ENCODE measurements around the gene PPM1L.

DNA sequence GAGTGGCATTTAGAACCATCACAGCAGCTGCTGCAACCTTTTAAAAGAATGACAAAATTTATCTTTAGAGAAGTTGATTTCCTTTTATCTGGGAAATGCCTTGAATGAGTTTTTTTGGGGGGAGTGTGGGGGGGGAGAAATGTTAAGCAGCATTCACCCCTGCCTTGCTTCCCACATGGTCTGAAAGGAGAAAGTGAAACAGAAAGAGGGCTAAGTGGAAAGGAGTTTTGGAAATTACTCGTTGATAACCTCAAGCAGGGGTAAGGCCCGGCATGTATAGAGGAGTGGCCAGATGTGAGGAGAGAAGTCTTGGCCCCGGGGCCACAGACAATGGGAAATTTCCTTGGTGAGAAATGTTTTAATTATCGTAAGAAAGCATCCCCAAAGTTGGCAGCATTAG is 325.6 kb downstream of the PPM1L start:
- no peak for TF ChIP-seq YBX1 (IDR thresholded peaks at IDR 0.05)
- TF ChIP-seq RAD21 (IDR thresholded peaks at IDR 0.05; ENCODE audit: insufficient read depth, low read depth, low read length), result no peak
- TF ChIP-seq, protein P1, sequence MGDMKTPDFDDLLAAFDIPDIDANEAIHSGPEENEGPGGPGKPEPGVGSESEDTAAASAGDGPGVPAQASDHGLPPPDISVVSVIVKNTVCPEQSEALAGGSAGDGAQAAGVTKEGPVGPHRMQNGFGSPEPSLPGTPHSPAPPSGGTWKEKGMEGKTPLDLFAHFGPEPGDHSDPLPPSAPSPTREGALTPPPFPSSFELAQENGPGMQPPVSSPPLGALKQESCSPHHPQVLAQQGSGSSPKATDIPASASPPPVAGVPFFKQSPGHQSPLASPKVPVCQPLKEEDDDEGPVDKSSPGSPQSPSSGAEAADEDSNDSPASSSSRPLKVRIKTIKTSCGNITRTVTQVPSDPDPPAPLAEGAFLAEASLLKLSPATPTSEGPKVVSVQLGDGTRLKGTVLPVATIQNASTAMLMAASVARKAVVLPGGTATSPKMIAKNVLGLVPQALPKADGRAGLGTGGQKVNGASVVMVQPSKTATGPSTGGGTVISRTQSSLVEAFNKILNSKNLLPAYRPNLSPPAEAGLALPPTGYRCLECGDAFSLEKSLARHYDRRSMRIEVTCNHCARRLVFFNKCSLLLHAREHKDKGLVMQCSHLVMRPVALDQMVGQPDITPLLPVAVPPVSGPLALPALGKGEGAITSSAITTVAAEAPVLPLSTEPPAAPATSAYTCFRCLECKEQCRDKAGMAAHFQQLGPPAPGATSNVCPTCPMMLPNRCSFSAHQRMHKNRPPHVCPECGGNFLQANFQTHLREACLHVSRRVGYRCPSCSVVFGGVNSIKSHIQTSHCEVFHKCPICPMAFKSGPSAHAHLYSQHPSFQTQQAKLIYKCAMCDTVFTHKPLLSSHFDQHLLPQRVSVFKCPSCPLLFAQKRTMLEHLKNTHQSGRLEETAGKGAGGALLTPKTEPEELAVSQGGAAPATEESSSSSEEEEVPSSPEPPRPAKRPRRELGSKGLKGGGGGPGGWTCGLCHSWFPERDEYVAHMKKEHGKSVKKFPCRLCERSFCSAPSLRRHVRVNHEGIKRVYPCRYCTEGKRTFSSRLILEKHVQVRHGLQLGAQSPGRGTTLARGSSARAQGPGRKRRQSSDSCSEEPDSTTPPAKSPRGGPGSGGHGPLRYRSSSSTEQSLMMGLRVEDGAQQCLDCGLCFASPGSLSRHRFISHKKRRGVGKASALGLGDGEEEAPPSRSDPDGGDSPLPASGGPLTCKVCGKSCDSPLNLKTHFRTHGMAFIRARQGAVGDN (IDR thresholded peaks at IDR 0.05), result no peak
- TF ChIP-seq, protein P2, sequence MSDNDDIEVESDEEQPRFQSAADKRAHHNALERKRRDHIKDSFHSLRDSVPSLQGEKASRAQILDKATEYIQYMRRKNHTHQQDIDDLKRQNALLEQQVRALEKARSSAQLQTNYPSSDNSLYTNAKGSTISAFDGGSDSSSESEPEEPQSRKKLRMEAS (IDR thresholded peaks at IDR 0.05; ENCODE audit: low read depth, low read length), result no peak
- no peak for TF ChIP-seq NRF1 (conservative IDR thresholded peaks at IDR 0.05; ENCODE audit: low read depth, low read length)
- TF ChIP-seq, protein P3, sequence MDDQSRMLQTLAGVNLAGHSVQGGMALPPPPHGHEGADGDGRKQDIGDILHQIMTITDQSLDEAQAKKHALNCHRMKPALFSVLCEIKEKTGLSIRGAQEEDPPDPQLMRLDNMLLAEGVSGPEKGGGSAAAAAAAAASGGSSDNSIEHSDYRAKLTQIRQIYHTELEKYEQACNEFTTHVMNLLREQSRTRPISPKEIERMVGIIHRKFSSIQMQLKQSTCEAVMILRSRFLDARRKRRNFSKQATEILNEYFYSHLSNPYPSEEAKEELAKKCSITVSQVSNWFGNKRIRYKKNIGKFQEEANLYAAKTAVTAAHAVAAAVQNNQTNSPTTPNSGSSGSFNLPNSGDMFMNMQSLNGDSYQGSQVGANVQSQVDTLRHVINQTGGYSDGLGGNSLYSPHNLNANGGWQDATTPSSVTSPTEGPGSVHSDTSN (IDR thresholded peaks at IDR 0.05; ENCODE audit: insufficient replicate concordance, low read depth, low read length), result no peak
- no peak for TF ChIP-seq FOXM1 (IDR thresholded peaks at IDR 0.05; ENCODE audit: low read depth, low read length)
- no peak for TF ChIP-seq JUNB (IDR thresholded peaks at IDR 0.05)
- no peak for TF ChIP-seq SMARCA5 (IDR thresholded peaks at IDR 0.05)
- TF ChIP-seq, protein P4, sequence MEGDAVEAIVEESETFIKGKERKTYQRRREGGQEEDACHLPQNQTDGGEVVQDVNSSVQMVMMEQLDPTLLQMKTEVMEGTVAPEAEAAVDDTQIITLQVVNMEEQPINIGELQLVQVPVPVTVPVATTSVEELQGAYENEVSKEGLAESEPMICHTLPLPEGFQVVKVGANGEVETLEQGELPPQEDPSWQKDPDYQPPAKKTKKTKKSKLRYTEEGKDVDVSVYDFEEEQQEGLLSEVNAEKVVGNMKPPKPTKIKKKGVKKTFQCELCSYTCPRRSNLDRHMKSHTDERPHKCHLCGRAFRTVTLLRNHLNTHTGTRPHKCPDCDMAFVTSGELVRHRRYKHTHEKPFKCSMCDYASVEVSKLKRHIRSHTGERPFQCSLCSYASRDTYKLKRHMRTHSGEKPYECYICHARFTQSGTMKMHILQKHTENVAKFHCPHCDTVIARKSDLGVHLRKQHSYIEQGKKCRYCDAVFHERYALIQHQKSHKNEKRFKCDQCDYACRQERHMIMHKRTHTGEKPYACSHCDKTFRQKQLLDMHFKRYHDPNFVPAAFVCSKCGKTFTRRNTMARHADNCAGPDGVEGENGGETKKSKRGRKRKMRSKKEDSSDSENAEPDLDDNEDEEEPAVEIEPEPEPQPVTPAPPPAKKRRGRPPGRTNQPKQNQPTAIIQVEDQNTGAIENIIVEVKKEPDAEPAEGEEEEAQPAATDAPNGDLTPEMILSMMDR (IDR thresholded peaks at IDR 0.05 in 2 of 3, conservative IDR thresholded peaks at IDR 0.05 in 1 of 3; ENCODE audit: control insufficient read depth in 2 of 3, extremely low read depth in 1 of 3, insufficient read depth in 1 of 3, low read depth in 3 of 3, low read length in 3 of 3), result no peak

All from GM12878 (cell line).